A673 (cell line): Measurements from ENCODE around the gene PTGDR2.

Experiments
- EZH2 ChIP-seq: fragments of 200-600 bp; sonication (generic); IDR thresholded peaks from 2 replicates; pipeline ENCODE4 v1.6.1; 2017; ENCODE audit warnings: borderline replicate concordance, low read depth, mild to moderate bottlenecking, mixed read lengths, antibody characterized with exemption, low read length; ENCODE audit not compliant: poor library complexity, severe bottlenecking
- TF ChIP-seq, protein P1 (sequence below): fragments of 300-800, 200-600 bp; sonication (generic); conservative IDR thresholded peaks from 2 replicates; pipeline ENCODE4 v1.5.1; 2017; ENCODE audit warnings: low read depth, mild to moderate bottlenecking, antibody characterized with exemption, low read length, moderate library complexity, mixed read lengths

GRCh38 chr11:60866911-60867870, 11.4 kb upstream of the PTGDR2 start, which contains the start of gene ZP1:
- TF ChIP-seq, protein P1, sequence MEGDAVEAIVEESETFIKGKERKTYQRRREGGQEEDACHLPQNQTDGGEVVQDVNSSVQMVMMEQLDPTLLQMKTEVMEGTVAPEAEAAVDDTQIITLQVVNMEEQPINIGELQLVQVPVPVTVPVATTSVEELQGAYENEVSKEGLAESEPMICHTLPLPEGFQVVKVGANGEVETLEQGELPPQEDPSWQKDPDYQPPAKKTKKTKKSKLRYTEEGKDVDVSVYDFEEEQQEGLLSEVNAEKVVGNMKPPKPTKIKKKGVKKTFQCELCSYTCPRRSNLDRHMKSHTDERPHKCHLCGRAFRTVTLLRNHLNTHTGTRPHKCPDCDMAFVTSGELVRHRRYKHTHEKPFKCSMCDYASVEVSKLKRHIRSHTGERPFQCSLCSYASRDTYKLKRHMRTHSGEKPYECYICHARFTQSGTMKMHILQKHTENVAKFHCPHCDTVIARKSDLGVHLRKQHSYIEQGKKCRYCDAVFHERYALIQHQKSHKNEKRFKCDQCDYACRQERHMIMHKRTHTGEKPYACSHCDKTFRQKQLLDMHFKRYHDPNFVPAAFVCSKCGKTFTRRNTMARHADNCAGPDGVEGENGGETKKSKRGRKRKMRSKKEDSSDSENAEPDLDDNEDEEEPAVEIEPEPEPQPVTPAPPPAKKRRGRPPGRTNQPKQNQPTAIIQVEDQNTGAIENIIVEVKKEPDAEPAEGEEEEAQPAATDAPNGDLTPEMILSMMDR = no peak
- TF ChIP-seq EZH2 = no peak
